GM12864 (cell line): Measurements from ENCODE around the gene NTN5.

Source experiments
- DNase-seq: peaks from one replicate; pipeline ENCODE4 v3.0.0-alpha.2; 2011; ENCODE audit warnings: low read depth
- H3K4me3 ChIP-seq: 2 replicates; pipeline ENCODE4 v1.5.1; 2011; ENCODE audit warnings: mild to moderate bottlenecking, low read depth, low read length, control low read depth
- CTCF ChIP-seq: IDR thresholded peaks from 2 replicates; pipeline ENCODE4 v1.5.1; 2011; ENCODE audit warnings: low read depth, mild to moderate bottlenecking, moderate library complexity, low read length, control low read depth, inconsistent platforms; ENCODE audit errors: missing control alignments

The NTN5 gene

GRCh38 chr19:48639483-48640375 is 33.1 kb downstream of the NTN5 start:
- no peak for DNase-seq
- no peak overlapping the region for H3K4me3 ChIP-seq
- no peak for TF ChIP-seq CTCF

DNA sequence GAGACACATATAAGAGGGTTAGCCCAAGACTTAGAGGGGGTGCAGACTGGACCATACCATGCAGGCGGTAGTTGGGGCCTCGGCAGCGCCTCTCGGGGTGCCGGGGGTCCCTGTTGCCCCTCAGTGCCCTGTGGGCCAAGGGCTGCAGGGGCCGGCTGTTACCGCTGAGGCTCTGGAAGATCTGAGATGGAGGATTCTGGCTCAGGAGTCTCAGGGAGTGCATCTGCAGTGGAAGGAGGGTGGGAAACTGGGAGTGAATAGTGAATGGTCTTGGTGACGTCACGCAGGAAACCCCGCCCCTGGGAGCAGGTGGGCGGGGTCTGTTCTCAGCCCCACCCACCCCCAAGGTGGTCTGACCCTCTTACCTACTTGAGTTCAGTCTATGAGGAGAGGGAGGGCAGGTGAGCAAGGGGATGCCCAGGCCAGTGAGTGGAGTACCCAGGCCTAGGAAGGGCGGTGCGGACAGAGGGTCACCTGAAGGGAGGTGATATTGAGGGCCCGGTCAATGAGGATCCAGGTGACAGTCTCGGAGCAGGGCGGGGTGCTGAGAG is 33.9 kb downstream of the NTN5 start:
- H3K4me3 ChIP-seq = peak overlapping the region; percentile 53
- no peak for DNase-seq
- TF ChIP-seq CTCF = no peak

- peak; percentile 92 for DNase-seq
- TF ChIP-seq CTCF = no peak
- peak overlapping the region; percentile 53 for H3K4me3 ChIP-seq
Measured at GRCh38 chr19:48637948-48638830, 34.6 kb downstream of the NTN5 start.

DNA sequence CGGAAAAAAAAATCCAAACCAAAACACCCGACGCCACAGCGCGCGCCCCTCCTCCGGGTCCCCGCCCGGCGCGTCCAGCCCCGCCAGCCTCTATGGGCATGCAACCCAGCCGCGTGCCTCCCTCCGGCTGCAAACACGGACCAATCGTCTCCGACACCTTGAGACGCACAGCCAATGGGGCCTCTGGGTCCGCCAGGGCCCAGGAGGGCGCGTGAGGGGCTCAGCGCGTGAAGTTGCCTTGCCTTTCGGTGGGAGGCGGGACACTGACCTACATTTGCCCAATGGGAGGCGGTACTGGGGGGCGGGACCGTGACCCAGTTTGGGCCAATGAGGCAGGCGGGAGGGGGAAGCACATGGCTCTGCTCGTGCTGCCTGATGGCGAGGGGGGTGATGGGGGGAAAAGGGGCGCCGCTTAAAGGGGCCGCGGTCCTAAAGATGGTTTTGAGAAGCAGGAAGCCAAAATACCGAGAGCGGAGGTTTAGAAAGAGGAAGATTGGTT is 35.3 kb downstream of the NTN5 start:
- TF ChIP-seq CTCF = no peak
- peak; percentile 97 for DNase-seq
- H3K4me3 ChIP-seq = peak overlapping the region; percentile 64

GRCh38 chr19:48636859-48637448 is 35.9 kb downstream of the NTN5 start, which contains the start of gene DBP:
Gene DBP, minus strand, starts transcription at chr19:48637379. Its CDS starts 385 bp downstream, at chr19:48636994.
- no peak for DNase-seq
- TF ChIP-seq CTCF = peak; percentile 29
- H3K4me3 ChIP-seq = peak within 1 kb of the TSS; percentile 64
